Measurements from ENCODE around the gene MFNG.

Gene MFNG

DNA sequence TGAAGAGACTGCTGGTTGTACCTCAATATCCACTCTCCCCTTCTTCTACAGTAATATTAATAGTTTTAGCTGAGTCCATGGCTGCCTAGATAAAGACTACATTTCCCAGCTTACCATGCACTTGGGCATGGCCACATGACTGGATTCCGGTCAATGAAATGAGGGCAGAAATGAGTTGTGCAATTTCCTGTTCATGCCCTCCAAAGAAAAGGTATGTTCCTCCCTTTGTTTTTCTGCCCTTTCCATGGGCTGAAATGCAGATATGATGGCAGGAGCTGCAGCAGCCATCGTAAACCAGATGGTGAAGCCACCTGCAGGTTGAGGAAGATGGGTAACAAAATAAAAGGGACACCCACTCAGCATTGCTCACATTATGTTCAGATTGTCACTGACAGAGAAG, 43.6 kb downstream of the MFNG start:
- intact Hi-C loops (cut with DNase I; ENCODE audit: low total_unique reads): no loop called here
- H3K27ac ChIP-seq: no peak overlapping the region
- no peaks in the 10 kb centered on the region for H3K4me1 ChIP-seq
- H3K4me3 ChIP-seq: no peak overlapping the region
- DNase-seq: no peak
- TF ChIP-seq, protein P1, sequence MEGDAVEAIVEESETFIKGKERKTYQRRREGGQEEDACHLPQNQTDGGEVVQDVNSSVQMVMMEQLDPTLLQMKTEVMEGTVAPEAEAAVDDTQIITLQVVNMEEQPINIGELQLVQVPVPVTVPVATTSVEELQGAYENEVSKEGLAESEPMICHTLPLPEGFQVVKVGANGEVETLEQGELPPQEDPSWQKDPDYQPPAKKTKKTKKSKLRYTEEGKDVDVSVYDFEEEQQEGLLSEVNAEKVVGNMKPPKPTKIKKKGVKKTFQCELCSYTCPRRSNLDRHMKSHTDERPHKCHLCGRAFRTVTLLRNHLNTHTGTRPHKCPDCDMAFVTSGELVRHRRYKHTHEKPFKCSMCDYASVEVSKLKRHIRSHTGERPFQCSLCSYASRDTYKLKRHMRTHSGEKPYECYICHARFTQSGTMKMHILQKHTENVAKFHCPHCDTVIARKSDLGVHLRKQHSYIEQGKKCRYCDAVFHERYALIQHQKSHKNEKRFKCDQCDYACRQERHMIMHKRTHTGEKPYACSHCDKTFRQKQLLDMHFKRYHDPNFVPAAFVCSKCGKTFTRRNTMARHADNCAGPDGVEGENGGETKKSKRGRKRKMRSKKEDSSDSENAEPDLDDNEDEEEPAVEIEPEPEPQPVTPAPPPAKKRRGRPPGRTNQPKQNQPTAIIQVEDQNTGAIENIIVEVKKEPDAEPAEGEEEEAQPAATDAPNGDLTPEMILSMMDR (IDR thresholded peaks at IDR 0.05): no peak
- H3K9me3 ChIP-seq: peaks cover 0 to 12% (median 11%) of the 10 kb centered on the region in 3 donors
- no peaks in the 10 kb centered on the region for H3K36me3 ChIP-seq
- peaks cover 0 to 45% of the 10 kb centered on the region in 2 donors for H3K27me3 ChIP-seq

- Histone ChIP-seq H3K9me3 (peaks cover 0 to 12% (median 11%) of the 10 kb centered on the region in 3 donors), H3K4me3 (no peak overlapping the region), H3K27ac (no peak overlapping the region), H3K4me1 (no peaks in the 10 kb centered on the region), H3K27me3 (peaks cover 0 to 45% of the 10 kb centered on the region in 2 donors), H3K36me3 (no peaks in the 10 kb centered on the region)
- TF ChIP-seq, protein P1 (IDR thresholded peaks at IDR 0.05): no peak
- intact Hi-C loops (cut with DNase I; ENCODE audit: low total_unique reads): no loop called here
- no peak for DNase-seq
Observed at GRCh38 chr22:37442135-37442534, 44.0 kb downstream of the MFNG start.

- Histone ChIP-seq H3K4me1 (no peaks in the 10 kb centered on the region), H3K4me3 (no peak overlapping the region), H3K36me3 (no peaks in the 10 kb centered on the region), H3K27me3 (peaks cover 0 to 42% of the 10 kb centered on the region in 2 donors), H3K9me3 (peaks cover 0 to 12% (median 11%) of the 10 kb centered on the region in 3 donors), H3K27ac (no peak overlapping the region)
- intact Hi-C loops (cut with DNase I; ENCODE audit: low total_unique reads): no loop called here
- TF ChIP-seq, protein P1 (IDR thresholded peaks at IDR 0.05): no peak
- DNase-seq: no peak
Observed at GRCh38 chr22:37440875-37441274, 45.3 kb downstream of the MFNG start.

DNA sequence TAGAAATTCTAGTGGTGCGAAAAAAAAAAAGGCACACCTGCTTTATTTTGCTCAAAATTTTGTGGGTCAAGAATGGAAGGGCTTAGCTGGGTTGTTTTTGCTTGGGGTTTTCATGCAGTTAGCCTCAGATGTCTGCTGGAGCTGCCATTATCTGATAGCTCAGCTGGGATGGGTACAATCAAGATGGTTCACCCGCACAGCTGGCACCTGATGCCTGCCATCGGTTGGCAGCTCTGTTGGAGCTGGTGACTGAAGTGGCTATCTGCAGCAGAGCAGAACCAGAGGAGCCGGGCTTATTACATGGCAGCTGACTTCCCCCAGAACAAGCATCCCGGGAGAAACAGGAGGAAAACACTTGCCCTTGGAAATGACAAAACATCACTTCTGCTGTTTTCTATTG, 46.8 kb downstream of the MFNG start:
- Histone ChIP-seq H3K27me3 (peaks cover 0 to 49% of the 10 kb centered on the region in 2 donors), H3K27ac (no peak overlapping the region), H3K9me3 (peaks cover 0 to 12% (median 11%) of the 10 kb centered on the region in 3 donors), H3K4me1 (no peaks in the 10 kb centered on the region), H3K36me3 (no peaks in the 10 kb centered on the region), H3K4me3 (no peak overlapping the region)
- TF ChIP-seq, protein P1 (IDR thresholded peaks at IDR 0.05): no peak
- intact Hi-C loops (cut with DNase I; ENCODE audit: low total_unique reads): no loop called here
- DNase-seq: no peak

DNA sequence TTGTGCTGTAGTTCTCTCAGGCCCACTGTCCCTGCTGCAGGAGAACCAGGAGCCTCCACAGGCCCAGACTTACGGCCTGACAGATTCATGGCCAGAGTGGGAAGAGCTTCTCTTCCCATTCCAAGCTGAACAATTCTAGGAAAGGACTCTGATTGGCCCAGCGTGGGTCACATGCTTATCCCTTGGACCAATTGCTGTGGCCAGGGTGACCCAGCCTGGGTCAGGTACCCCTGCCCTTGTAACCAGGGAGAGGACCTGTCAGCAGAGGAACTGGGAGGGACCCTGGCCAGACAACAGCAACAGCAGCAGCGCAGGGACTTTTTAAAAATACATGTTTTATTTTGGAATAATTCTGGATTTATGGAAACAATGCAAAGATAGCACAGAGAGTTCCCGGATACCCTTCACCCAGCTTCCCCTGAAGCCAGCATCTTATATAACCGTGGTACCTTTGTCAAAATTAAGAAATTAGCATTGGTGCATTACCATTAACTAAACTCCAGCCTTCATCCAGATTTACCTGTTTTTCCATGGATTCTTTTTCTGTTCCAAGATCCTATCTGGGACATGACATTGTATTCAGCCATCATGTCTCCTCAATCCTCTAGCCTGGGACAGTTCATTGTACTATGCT, 50.1 kb downstream of the MFNG start:
- no peak for DNase-seq
- TF ChIP-seq, protein P1 (IDR thresholded peaks at IDR 0.05): no peak
- Histone ChIP-seq H3K4me3 (no peak overlapping the region), H3K27ac (no peak overlapping the region), H3K27me3 (peaks cover 0 to 79% of the 10 kb centered on the region in 2 donors), H3K36me3 (no peaks in the 10 kb centered on the region), H3K9me3 (peaks cover 0 to 11% (median 7%) of the 10 kb centered on the region in 3 donors), H3K4me1 (no peaks in the 10 kb centered on the region)
- intact Hi-C loops (cut with DNase I; ENCODE audit: low total_unique reads): no loop called here

Data from tibial artery (tissue), 4 donors.